ENCODE measurements around the gene NOS1AP. TPM values are rescaled to one million over a fixed set of nuclear protein-coding genes. Genes with fewer than 3 reads are reported as not detected.

Gene NOS1AP
- total and polyA plus RNA-seq, 2 experiments from 2014 or later = 5.8 to 6.6 TPM

DNA sequence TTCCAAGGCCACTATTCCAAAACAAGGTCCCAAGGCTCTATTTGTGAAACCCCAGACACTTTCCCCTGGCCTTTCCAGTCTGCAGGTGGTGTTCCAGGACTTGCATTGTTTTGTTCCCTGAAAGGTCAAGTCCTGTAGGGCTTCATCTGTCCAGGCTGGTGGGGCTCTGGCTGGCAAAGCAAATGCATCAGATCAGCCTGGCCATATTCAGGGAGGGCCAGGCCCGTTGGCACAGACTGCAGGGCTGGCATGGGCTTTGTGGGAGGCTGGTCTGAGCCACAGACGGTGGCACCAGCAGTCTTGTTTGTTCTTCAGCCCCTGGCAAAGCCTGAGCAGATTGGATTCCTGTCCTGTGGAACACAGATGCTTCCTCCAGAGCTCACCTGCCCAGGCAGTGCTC, 214.2 kb downstream of the NOS1AP start (continued):
- TF ChIP-seq ZNF114 (CRISPR knock-in tag; IDR thresholded peaks at IDR 0.05) (no peak), REST (IDR thresholded peaks at IDR 0.05; ENCODE audit: unreplicated experiment) (no peak), NANOG (IDR thresholded peaks at IDR 0.05; ENCODE audit: borderline replicate concordance) (no peak), CTCF (conservative IDR thresholded peaks at IDR 0.05; ENCODE audit: low read depth in 2 of 2) (no peak)

GRCh38 chr1:162284206-162284955, 214.9 kb downstream of the NOS1AP start:
- Histone ChIP-seq H3K4me1 (ENCODE audit: insufficient read depth) (no peaks in the 10 kb centered on the region), H3F3A (replicated peaks; ENCODE audit: low read depth) (no peaks in the 10 kb centered on the region), H3K79me2 (replicated peaks; ENCODE audit: insufficient read depth) (no peaks in the 10 kb centered on the region), H2AFZ (no peak overlapping the region), H3K4me2 (no peak overlapping the region), H4K20me1 (replicated peaks; ENCODE audit: insufficient read depth) (0 out of 2 replicates have a peak, but pooled peaks cover 6% of the 10 kb centered on the region), H3K27me3 (ENCODE audit: insufficient read depth) (no peaks in the 10 kb centered on the region), H3K9me2 (ENCODE audit: insufficient read depth) (0 out of 2 replicates have a peak, but pooled peaks cover 2% of the 10 kb centered on the region), H3K4me3 (no peak overlapping the region), H3K36me3 (ENCODE audit: insufficient read depth) (no peaks in the 10 kb centered on the region), H3K27ac (ENCODE audit: low read depth) (no peak overlapping the region)
- Mint-ChIP-seq H3K4me1 (peaks cover 16% of the 10 kb centered on the region), H3K27ac (no peak overlapping the region), H3K4me3 (no peak overlapping the region), H3K9me3 (no peaks in the 10 kb centered on the region), H3K27me3 (ENCODE audit: insufficient read depth, low read depth, poor library complexity) (no peaks in the 10 kb centered on the region), H3K36me3 (ENCODE audit: low read depth) (no peaks in the 10 kb centered on the region)
- ATAC-seq (no peak), DNase-seq (ENCODE audit: low spot score) (no peak)
- TF ChIP-seq STAT1 (IDR thresholded peaks at IDR 0.05; ENCODE audit: unreplicated experiment) (no peak), EZH2phosphoT487 (IDR thresholded peaks at IDR 0.05; ENCODE audit: unreplicated experiment) (no peak), REST (IDR thresholded peaks at IDR 0.05; ENCODE audit: unreplicated experiment) (no peak), EZH2 (IDR thresholded peaks at IDR 0.05; ENCODE audit: low read depth, unreplicated experiment) (no peak), NANOG (IDR thresholded peaks at IDR 0.05; ENCODE audit: borderline replicate concordance) (no peak), ZNF331 (CRISPR knock-in tag; IDR thresholded peaks at IDR 0.05; ENCODE audit: low read depth) (no peak), ZNF114 (CRISPR knock-in tag; IDR thresholded peaks at IDR 0.05) (no peak), ETS1 (IDR thresholded peaks at IDR 0.05) (no peak), CTCF (conservative IDR thresholded peaks at IDR 0.05; ENCODE audit: low read depth in 2 of 2) (no peak), POLR2AphosphoS5 (IDR thresholded peaks at IDR 0.05; ENCODE audit: low read depth) (no peak)
